Measurements from ENCODE around the gene SLC6A8. TPM values are rescaled to one million over a fixed set of nuclear protein-coding genes. Genes with fewer than 3 reads are reported as not detected.

Gene SLC6A8
- total and polyA plus RNA-seq, 2 donors (not counting 1 experiment from before 2014, with no cell fraction given) = 0.49 to 2.9 TPM

DNA sequence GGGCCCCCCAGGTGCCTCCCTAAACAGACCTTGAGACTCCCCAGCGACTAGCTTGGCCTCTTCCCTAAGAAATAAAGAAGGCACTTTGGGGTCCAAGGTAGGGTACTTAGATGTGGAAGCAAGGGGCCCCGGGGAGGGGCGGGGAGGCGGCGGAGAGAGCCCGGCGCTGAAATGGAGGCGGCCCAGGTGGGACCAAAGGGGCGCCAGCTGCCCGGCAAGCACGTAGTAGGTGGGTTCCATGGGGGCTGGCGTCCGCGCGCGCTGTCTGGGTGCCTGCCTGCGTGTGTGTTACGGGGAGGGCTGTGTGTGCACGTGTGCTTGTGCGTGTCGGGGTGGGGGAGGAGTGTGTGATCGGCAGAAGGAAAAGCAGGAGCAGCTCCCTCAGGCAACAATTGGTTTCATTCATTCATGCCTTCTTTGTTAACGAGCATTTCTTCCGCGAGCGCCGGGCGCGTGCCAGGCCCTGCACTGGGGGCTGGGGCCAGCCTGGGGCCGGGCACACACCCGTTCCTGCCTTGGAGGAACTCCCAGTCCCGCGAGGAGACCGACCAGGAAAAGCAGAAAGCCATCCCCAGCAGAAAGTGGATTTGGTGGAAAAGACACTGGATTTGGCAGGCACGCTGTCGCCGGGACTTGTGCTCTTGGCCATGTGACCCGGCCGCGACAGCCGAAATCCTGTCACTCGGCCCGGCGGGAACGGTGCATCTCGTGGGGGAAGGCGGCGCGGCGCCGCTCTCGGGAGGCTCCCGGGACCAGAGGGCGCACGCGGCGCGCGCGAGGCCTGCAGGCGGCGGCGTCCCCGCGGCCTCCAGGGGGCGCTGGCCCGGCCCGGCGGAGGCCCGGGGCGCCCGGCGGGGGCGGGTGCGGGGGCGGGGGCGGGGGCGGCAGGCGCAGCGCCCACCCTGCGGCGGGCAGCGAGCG is 44.0 kb upstream of the SLC6A8 start:
- H3K27ac Mint-ChIP-seq = no peak overlapping the region
- H3K9me3 Mint-ChIP-seq (ENCODE audit: insufficient read depth) = no peaks in the 10 kb centered on the region
- H3K27me3 Mint-ChIP-seq = peaks cover 17% of the 10 kb centered on the region
- Histone ChIP-seq H3K79me2 (ENCODE audit: control insufficient read depth, insufficient read depth, low read length) (no peaks in the 10 kb centered on the region), H3K4me2 (replicated peaks; ENCODE audit: low read depth, low read length, poor library complexity, severe bottlenecking) (peak overlapping the region; percentile 64), H3K4me3 (ENCODE audit: control extremely low read depth in 1 of 5, extremely low read depth in 1 of 5, insufficient read depth in 1 of 5, low read depth in 2 of 5, low read length in 4 of 5) (no peak overlapping the region), H2AFZ (ENCODE audit: insufficient read depth, low read depth, low read length, poor library complexity, severe bottlenecking) (no peak overlapping the region), H3K27me3 (replicated peaks in 1 of 4; ENCODE audit: control extremely low read depth in 1 of 4, control insufficient read depth in 3 of 4, insufficient read depth in 4 of 4, low read length in 3 of 4) (peaks cover 0 to 73% (median 14%) of the 10 kb centered on the region in 4 experiments), H3K27ac (ENCODE audit: low read length in 2 of 2) (no peak overlapping the region), H3K36me3 (replicated peaks in 1 of 2; ENCODE audit: control extremely low read depth in 1 of 2, control insufficient read depth in 1 of 2, extremely low read depth in 1 of 2, insufficient read depth in 2 of 2, low read length in 1 of 2) (no peaks in the 10 kb centered on the region), H4K20me1 (ENCODE audit: control insufficient read depth, insufficient read depth, low read length, poor library complexity, severe bottlenecking) (no peaks in the 10 kb centered on the region), H3K9ac (ENCODE audit: low read length) (no peak overlapping the region), H3K4me1 (ENCODE audit: control insufficient read depth in 2 of 2, insufficient read depth in 2 of 2, low read length in 2 of 2) (peaks cover 17 to 31% of the 10 kb centered on the region in 2 donors), H3K9me3 (ENCODE audit: control extremely low read depth in 1 of 3, control insufficient read depth in 2 of 3, insufficient read depth in 1 of 3, low read length in 2 of 3) (no peaks in the 10 kb centered on the region)
- peak overlapping the region; percentile 59 for H3K4me3 Mint-ChIP-seq
- TF ChIP-seq EZH2 (IDR thresholded peaks at IDR 0.05; ENCODE audit: borderline replicate concordance, insufficient read depth, low read depth, low read length, poor library complexity, severe bottlenecking) = no peak
- TF ChIP-seq, protein P1, sequence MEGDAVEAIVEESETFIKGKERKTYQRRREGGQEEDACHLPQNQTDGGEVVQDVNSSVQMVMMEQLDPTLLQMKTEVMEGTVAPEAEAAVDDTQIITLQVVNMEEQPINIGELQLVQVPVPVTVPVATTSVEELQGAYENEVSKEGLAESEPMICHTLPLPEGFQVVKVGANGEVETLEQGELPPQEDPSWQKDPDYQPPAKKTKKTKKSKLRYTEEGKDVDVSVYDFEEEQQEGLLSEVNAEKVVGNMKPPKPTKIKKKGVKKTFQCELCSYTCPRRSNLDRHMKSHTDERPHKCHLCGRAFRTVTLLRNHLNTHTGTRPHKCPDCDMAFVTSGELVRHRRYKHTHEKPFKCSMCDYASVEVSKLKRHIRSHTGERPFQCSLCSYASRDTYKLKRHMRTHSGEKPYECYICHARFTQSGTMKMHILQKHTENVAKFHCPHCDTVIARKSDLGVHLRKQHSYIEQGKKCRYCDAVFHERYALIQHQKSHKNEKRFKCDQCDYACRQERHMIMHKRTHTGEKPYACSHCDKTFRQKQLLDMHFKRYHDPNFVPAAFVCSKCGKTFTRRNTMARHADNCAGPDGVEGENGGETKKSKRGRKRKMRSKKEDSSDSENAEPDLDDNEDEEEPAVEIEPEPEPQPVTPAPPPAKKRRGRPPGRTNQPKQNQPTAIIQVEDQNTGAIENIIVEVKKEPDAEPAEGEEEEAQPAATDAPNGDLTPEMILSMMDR (IDR thresholded peaks at IDR 0.05) = peak; percentile 17
- peaks cover 18% of the 10 kb centered on the region for H3K4me1 Mint-ChIP-seq
- 3% methylated on average over 74 of the region's 84 CpGs for WGBS (ENCODE audit: insufficient coverage)
- ChIA-PET POLR2A (no interaction called here), CTCF (interaction anchor here (1.0 to 1.4 kb wide), 2 partner anchors 12 to 78 kb away, joined by 3 to 5 read pairs; no protein-coding TSS in a partner anchor)
- intact Hi-C loops (cut with micrococcal nuclease) = no loop called here
- no peak for ATAC-seq (ENCODE audit: low read depth)
- peak; percentile 39 for DNase-seq

Measured in B cell (primary cell).